Gastrocnemius medialis (tissue), 4 donors: ENCODE data around the gene TEX35. TPM values are rescaled to one million over a fixed set of nuclear protein-coding genes. Genes with fewer than 3 reads are reported as not detected.
A peak's percentile ranks its signal among the peaks of the same experiment; 100 is the strongest.

Source experiments
- ATAC-seq, 2 donors: fragments of 150-250 bp; one replicate each; pipeline ENCODE4 v1.9.1; 2016
- DNase-seq, 2 donors: peaks; one replicate each; pipeline ENCODE4 v3.0.0-alpha.2; 2019
- H3K27ac ChIP-seq, 4 donors: fragments of 200-600 bp; sonication (generic); 1 replicate in 1 of 4; 2 replicates in 3 of 4; pipeline ENCODE4 v1.5.1; 2016 to 2018; ENCODE audit warnings: mild to moderate bottlenecking in 2 of 4, moderate library complexity in 1 of 4
- H3K27me3 ChIP-seq, 3 donors: fragments of 200-600 bp; sonication (generic) in 2 of 3; 1 replicate in 1 of 3; 2 replicates in 2 of 3; pipeline versions ENCODE4 v1.5.1 to v1.6.0; 2016 to 2019; ENCODE audit warnings: mild to moderate bottlenecking in 1 of 3, moderate library complexity in 1 of 3
- H3K36me3 ChIP-seq, 2 donors: fragments of 200-600 bp; sonication (generic) in 1 of 2; one replicate each; pipeline ENCODE4 v1.5.1; 2017 to 2018
- H3K4me1 ChIP-seq, 2 donors: fragments of 200-600 bp; sonication (generic) in 1 of 2; one replicate each; pipeline ENCODE4 v1.5.1; 2016 to 2017; ENCODE audit warnings: mild to moderate bottlenecking in 2 of 2
- H3K4me3 ChIP-seq, 4 donors: fragments of 200-600 bp; sonication (generic) in 3 of 4; 1 replicate in 1 of 4; 2 replicates in 3 of 4; pipeline ENCODE4 v1.5.1; 2016 to 2019; ENCODE audit warnings: mild to moderate bottlenecking in 2 of 4
- H3K9me3 ChIP-seq, 3 donors: fragments of 200-600 bp; sonication (generic) in 2 of 3; 1 replicate in 1 of 3; 2 replicates in 2 of 3; pipeline ENCODE4 v1.5.1; 2016 to 2019
- CTCF ChIP-seq, 5 experiments: fragments of 450-650 bp in 3 of 5; fragments of 200-600 bp in 2 of 5; sonication (generic) in 2 of 5; IDR thresholded peaks in 4 of 5; conservative IDR thresholded peaks in 1 of 5; 1 replicate in 4 of 5; 2 replicates in 1 of 5; pipeline ENCODE4 v1.5.1; 2016 to 2019; ENCODE audit warnings: antibody characterized with exemption in 5 of 5, mild to moderate bottlenecking in 3 of 5, moderate library complexity in 3 of 5
- POLR2A ChIP-seq, 2 donors: fragments of 450-650 bp; IDR thresholded peaks; one replicate each; pipeline ENCODE4 v1.6.1; 2017; ENCODE audit warnings: antibody characterized with exemption in 2 of 2, mild to moderate bottlenecking in 2 of 2, moderate library complexity in 2 of 2
- in situ Hi-C, 4 donors: fragments of 200-750 bp; cut with MboI; loops; one replicate each; pipeline versions ENCODE4 v1.15.0 to v1.8.0; 2017; ENCODE audit warnings: low sequenced_read_pairs in 4 of 4
- intact Hi-C: fragments of 100-400 bp; cut with DNase I; formaldehyde crosslinking; loops from one replicate; pipeline ENCODE4 v1.15.1; 2023; ENCODE audit warnings: low total_unique reads
- total RNA-seq, 4 donors: library from RNA; depleted of rRNA; stranded (reverse); fragments of >200 nt; gene quantifications; one replicate each; pipeline versions ENCODE4 v1.1.0 to v1.2.3, GENCODE V29; 2016

TEX35 gene
- total RNA-seq, 4 donors from 2014 or later = not detected

- no peaks in the 10 kb centered on the region for H3K27me3 ChIP-seq
- DNase-seq (no peak), ATAC-seq (no peak)
- TF ChIP-seq POLR2A (IDR thresholded peaks at IDR 0.05) (no peak), CTCF (IDR thresholded peaks at IDR 0.05 in 4 of 5, conservative IDR thresholded peaks at IDR 0.05 in 1 of 5) (no peak)
- in situ Hi-C loops (loop anchor here (5.0 to 25.0 kb wide), 6 partner anchors 210 to 828 kb away; partner anchors contain the start of gene AXDND1 (in 2 of the 4)), intact Hi-C loops (loop anchor here (10.0 kb wide), 2 partner anchors 190 to 550 kb away; partner anchors contain the start of gene TOR3A)
- no peak overlapping the region for H3K27ac ChIP-seq
- H3K36me3 ChIP-seq = no peaks in the 10 kb centered on the region
- H3K4me1 ChIP-seq = peaks cover 22 to 37% of the 10 kb centered on the region in 2 donors
- no peaks in the 10 kb centered on the region for H3K9me3 ChIP-seq
- H3K4me3 ChIP-seq = no peak overlapping the region
Measured at GRCh38 chr1:178534137-178534868, 21.4 kb downstream of the TEX35 start.

GRCh38 chr1:178536329-178536728, 23.4 kb downstream of the TEX35 start:
- TF ChIP-seq CTCF (IDR thresholded peaks at IDR 0.05 in 4 of 5, conservative IDR thresholded peaks at IDR 0.05 in 1 of 5) = no peak
- TF ChIP-seq POLR2A (IDR thresholded peaks at IDR 0.05) = no peak
- no peaks in the 10 kb centered on the region for H3K27me3 ChIP-seq
- H3K36me3 ChIP-seq = no peaks in the 10 kb centered on the region
- DNase-seq = no peak
- peaks cover 22 to 42% of the 10 kb centered on the region in 2 donors for H3K4me1 ChIP-seq
- ATAC-seq = no peak
- no peaks in the 10 kb centered on the region for H3K9me3 ChIP-seq
- H3K27ac ChIP-seq = peak overlapping the region; percentile 70 to 86 (median 80)
- in situ Hi-C loops = loop anchor here (5.0 to 25.0 kb wide), 5 partner anchors 208 to 826 kb away; partner anchors contain the start of gene AXDND1 (in 2 of the 4)
- intact Hi-C loops = loop anchor here (5.0 to 10.0 kb wide), 4 partner anchors 192 to 1631 kb away; partner anchors contain the start of gene TOR3A
- H3K4me3 ChIP-seq = no peak overlapping the region

GRCh38 chr1:178536844-178537371, 24.0 kb downstream of the TEX35 start:
- no peaks in the 10 kb centered on the region for H3K27me3 ChIP-seq
- peak overlapping the region; percentile 70 to 86 (median 80) for H3K27ac ChIP-seq
- H3K4me3 ChIP-seq = peak overlapping the region in 2 of 4 donors; percentile 10 to 19
- no peaks in the 10 kb centered on the region for H3K9me3 ChIP-seq
- peaks cover 24 to 42% of the 10 kb centered on the region in 2 donors for H3K4me1 ChIP-seq
- in situ Hi-C loops = loop anchor here (5.0 to 25.0 kb wide), 5 partner anchors 208 to 825 kb away; partner anchors contain the start of gene AXDND1 (in 2 of the 4)
- H3K36me3 ChIP-seq = no peaks in the 10 kb centered on the region
- intact Hi-C loops = loop anchor here (5.0 to 10.0 kb wide), 4 partner anchors 192 to 1630 kb away; partner anchors contain the start of gene TOR3A
- DNase-seq = peak; percentile 79 to 85
- TF ChIP-seq POLR2A (IDR thresholded peaks at IDR 0.05) = no peak
- no peak for TF ChIP-seq CTCF (IDR thresholded peaks at IDR 0.05 in 4 of 5, conservative IDR thresholded peaks at IDR 0.05 in 1 of 5)
- peak; percentile 87 to 90 for ATAC-seq

- Histone ChIP-seq H3K4me3 (peak overlapping the region in 2 of 4 donors; percentile 10 to 19), H3K36me3 (no peaks in the 10 kb centered on the region), H3K4me1 (peaks cover 26 to 40% of the 10 kb centered on the region in 2 donors), H3K27ac (peak overlapping the region; percentile 70 to 86 (median 80)), H3K9me3 (no peaks in the 10 kb centered on the region), H3K27me3 (no peaks in the 10 kb centered on the region)
- TF ChIP-seq POLR2A (IDR thresholded peaks at IDR 0.05) (no peak), CTCF (IDR thresholded peaks at IDR 0.05 in 4 of 5, conservative IDR thresholded peaks at IDR 0.05 in 1 of 5) (no peak)
- intact Hi-C loops (loop anchor here (5.0 to 10.0 kb wide), 4 partner anchors 193 to 1630 kb away; partner anchors contain the start of gene TOR3A), in situ Hi-C loops (loop anchor here (5.0 to 25.0 kb wide), 5 partner anchors 207 to 825 kb away; partner anchors contain the start of gene AXDND1 (in 2 of the 4))
- ATAC-seq (peak; percentile 18 to 32), DNase-seq (peak; percentile 40 to 60)
Measured at GRCh38 chr1:178537382-178538090, 24.6 kb downstream of the TEX35 start.
